NT2/D1 (cell line): Measurements from ENCODE around the gene PSMB10.

Experiments used
- DNase-seq: peaks from one replicate; pipeline ENCODE4 v3.0.0-alpha.2; 2011; ENCODE audit warnings: low read depth, low spot score
- H3K27me3 ChIP-seq: 2 replicates; pipeline ENCODE4 v1.6.0; 2011; ENCODE audit warnings: mild to moderate bottlenecking; ENCODE audit not compliant: insufficient read length, insufficient read depth
- H3K36me3 ChIP-seq: 2 replicates; pipeline ENCODE4 v1.6.1; 2011; ENCODE audit warnings: mild to moderate bottlenecking, low read length, mixed read lengths; ENCODE audit not compliant: insufficient read depth, insufficient read length
- H3K4me1 ChIP-seq: 2 replicates; pipeline ENCODE4 v1.5.1; 2011; ENCODE audit not compliant: insufficient read depth, insufficient read length
- H3K4me3 ChIP-seq: 2 replicates; pipeline ENCODE4 v1.5.1; 2011; ENCODE audit warnings: low read depth; ENCODE audit not compliant: insufficient read length
- H3K9ac ChIP-seq: 2 replicates; pipeline ENCODE4 v1.6.0; 2011; ENCODE audit warnings: low read depth; ENCODE audit not compliant: insufficient read length
- H3K9me3 ChIP-seq: 2 replicates; pipeline ENCODE4 v1.5.1; 2011; ENCODE audit warnings: mild to moderate bottlenecking, low read length; ENCODE audit not compliant: insufficient read depth
- SUZ12 ChIP-seq: IDR thresholded peaks from 2 replicates; pipeline ENCODE4 v1.6.1; 2011; ENCODE audit not compliant: insufficient read length, insufficient read depth; ENCODE audit errors: extremely low read depth
- YY1 ChIP-seq: IDR thresholded peaks from 2 replicates; pipeline ENCODE4 v1.6.1; 2011; ENCODE audit not compliant: insufficient read length, insufficient read depth
- ZNF274 ChIP-seq: IDR thresholded peaks from 2 replicates; pipeline ENCODE4 v1.6.1; 2011; ENCODE audit warnings: mild to moderate bottlenecking, low read depth, low read length

Gene PSMB10

GRCh38 chr16:67936124-67936879 lies at the start of gene PSMB10:
Gene PSMB10 (minus strand): TSS chr16:67936850. CDS start chr16:67936749, 101 bp downstream.
- peaks cover 48% of the 10 kb centered on the region for H3K36me3 ChIP-seq
- peaks cover 15% of the 10 kb centered on the region for H3K4me1 ChIP-seq

GRCh38 chr16:67982011-67982696 lies 45.5 kb upstream of the PSMB10 start:
- H3K4me3 ChIP-seq: no peak overlapping the region
- H3K36me3 ChIP-seq: no peaks in the 10 kb centered on the region
- H3K4me1 ChIP-seq: peaks cover 3% of the 10 kb centered on the region
- TF ChIP-seq YY1 (no peak), ZNF274 (no peak), SUZ12 (no peak)
- DNase-seq: no peak
- H3K9me3 ChIP-seq: no peaks in the 10 kb centered on the region; the same call in 1 of the 2 replicates
- H3K9ac ChIP-seq: no peak overlapping the region
- H3K27me3 ChIP-seq: peaks cover 6% of the 10 kb centered on the region

More at GRCh38 chr16:67936124-67936879, at the start of gene PSMB10:
- Histone ChIP-seq H3K9me3 (no peaks in the 10 kb centered on the region), H3K4me3 (peak within 1 kb of the TSS; percentile 95), H3K27me3 (no peaks in the 10 kb centered on the region), H3K9ac (peak within 1 kb of the TSS; percentile 89)
- DNase-seq: no peak
- no peak for TF ChIP-seq ZNF274
- no peak for TF ChIP-seq YY1
- TF ChIP-seq SUZ12: no peak

- Histone ChIP-seq H3K36me3 (no peaks in the 10 kb centered on the region), H3K4me1 (peaks cover 3% of the 10 kb centered on the region), H3K27me3 (peaks cover 6% of the 10 kb centered on the region), H3K9ac (no peak within 1 kb of the TSS), H3K9me3 (no peaks in the 10 kb centered on the region; the same call in 1 of the 2 replicates), H3K4me3 (no peak within 1 kb of the TSS)
- DNase-seq: no peak
- TF ChIP-seq SUZ12 (no peak), YY1 (no peak), ZNF274 (no peak)
Measured at GRCh38 chr16:67979955-67980678, 43.5 kb upstream of the PSMB10 start, which contains the start of gene DPEP3. Gene DPEP3 (minus strand): TSS chr16:67980499. CDS start chr16:67980380, 119 bp downstream.

GRCh38 chr16:67977469-67978227 lies 41.0 kb upstream of the PSMB10 start:
- DNase-seq: no peak
- Histone ChIP-seq H3K9ac (no peak overlapping the region), H3K36me3 (no peaks in the 10 kb centered on the region), H3K9me3 (no peaks in the 10 kb centered on the region; the same call in 1 of the 2 replicates), H3K4me3 (no peak overlapping the region), H3K27me3 (peaks cover 6% of the 10 kb centered on the region), H3K4me1 (no peaks in the 10 kb centered on the region)
- TF ChIP-seq ZNF274 (no peak), SUZ12 (no peak), YY1 (no peak)

GRCh38 chr16:67977005-67977404 lies 40.4 kb upstream of the PSMB10 start:
- no peak for DNase-seq
- H3K4me1 ChIP-seq: no peaks in the 10 kb centered on the region

GRCh38 chr16:67976205-67976604 lies 39.6 kb upstream of the PSMB10 start:
- Histone ChIP-seq H3K4me3 (no peak overlapping the region), H3K36me3 (no peaks in the 10 kb centered on the region), H3K4me1 (no peaks in the 10 kb centered on the region), H3K27me3 (peaks cover 6% of the 10 kb centered on the region), H3K9me3 (no peaks in the 10 kb centered on the region), H3K9ac (no peak overlapping the region)
- no peak for DNase-seq
- TF ChIP-seq ZNF274 (no peak), YY1 (no peak), SUZ12 (no peak)

More at GRCh38 chr16:67977005-67977404, 40.4 kb upstream of the PSMB10 start:
- TF ChIP-seq YY1: no peak
- TF ChIP-seq SUZ12: no peak
- TF ChIP-seq ZNF274: no peak
- Histone ChIP-seq H3K36me3 (no peaks in the 10 kb centered on the region), H3K4me3 (no peak overlapping the region), H3K9ac (no peak overlapping the region), H3K27me3 (peaks cover 6% of the 10 kb centered on the region), H3K9me3 (no peaks in the 10 kb centered on the region; the same call in 1 of the 2 replicates)
